ENCODE measurements around the gene BPIFB4. TPM values are rescaled to one million over a fixed set of nuclear protein-coding genes. Genes with fewer than 3 reads are reported as not detected.

The BPIFB4 gene
- total RNA-seq, 1 experiment from 2014 or later = not detected

GRCh38 chr20:33091693-33092092 is 12.2 kb downstream of the BPIFB4 start:
- POLR2A ChIA-PET (ENCODE audit: low non-redundant PET) = no interaction called here
- CTCF ChIA-PET = no interaction called here

DNA sequence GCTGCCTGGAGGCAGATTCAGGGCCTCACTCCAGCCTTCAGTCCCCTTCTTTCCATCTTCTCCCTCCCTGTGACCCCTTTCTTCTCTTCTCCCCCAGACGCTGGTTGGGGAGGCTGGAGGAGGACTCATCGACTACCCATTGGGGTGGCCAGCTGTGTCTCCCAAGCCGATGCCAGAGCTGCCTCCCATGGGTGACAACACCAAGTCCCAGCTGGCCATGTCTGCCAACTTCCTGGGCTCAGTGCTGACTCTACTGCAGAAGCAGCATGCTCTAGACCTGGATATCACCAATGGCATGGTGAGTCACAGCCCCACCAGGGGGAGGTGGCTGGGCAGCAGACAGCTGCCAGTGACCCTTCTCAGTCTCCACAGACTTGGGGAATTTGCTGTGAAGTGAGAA is 12.9 kb downstream of the BPIFB4 start:
- no peak overlapping the region for H3K4me3 ChIP-seq (ENCODE audit: low read depth, low read length, poor library complexity, severe bottlenecking)
- H3K27ac ChIP-seq (ENCODE audit: low read depth, low read length, poor library complexity, severe bottlenecking) = no peak overlapping the region
- DNase-seq (ENCODE audit: low spot score) = no peak
- no peaks in the 10 kb centered on the region for H3K9me3 ChIP-seq (ENCODE audit: low read depth, low read length, poor library complexity, severe bottlenecking)
- CTCF ChIA-PET = no interaction called here
- no peak for TF ChIP-seq CTCF (conservative IDR thresholded peaks at IDR 0.05; ENCODE audit: low read depth, low read length)
- no peak for TF ChIP-seq EZH2 (IDR thresholded peaks at IDR 0.05; ENCODE audit: borderline replicate concordance, low read depth, low read length, poor library complexity, severe bottlenecking)
- POLR2A ChIA-PET (ENCODE audit: low non-redundant PET) = no interaction called here
- H3K27me3 ChIP-seq (replicated peaks; ENCODE audit: insufficient read depth, low read depth, low read length, poor library complexity) = peaks cover 13% of the 10 kb centered on the region
- intact Hi-C loops (cut with micrococcal nuclease; ENCODE audit: unreplicated experiment) = loop anchor here (10.0 kb wide), 1 partner anchor 202 kb away; no protein-coding TSS in a partner anchor
- no TSS peak for BruUV-seq (replicated peaks)
- no peaks in the 10 kb centered on the region for H3K36me3 ChIP-seq (ENCODE audit: insufficient read depth, low read length, poor library complexity, severe bottlenecking)
- H3K4me1 ChIP-seq (ENCODE audit: insufficient read depth, low read length, poor library complexity, severe bottlenecking) = no peaks in the 10 kb centered on the region

More at GRCh38 chr20:33091693-33092092, 12.2 kb downstream of the BPIFB4 start:
- no peaks in the 10 kb centered on the region for H3K9me3 ChIP-seq (ENCODE audit: low read depth, low read length, poor library complexity, severe bottlenecking)
- no peak for DNase-seq (ENCODE audit: low spot score)
- intact Hi-C loops (cut with micrococcal nuclease; ENCODE audit: unreplicated experiment) = loop anchor here (10.0 kb wide), 1 partner anchor 203 kb away; no protein-coding TSS in a partner anchor
- TF ChIP-seq CTCF (conservative IDR thresholded peaks at IDR 0.05; ENCODE audit: low read depth, low read length) (no peak), EZH2 (IDR thresholded peaks at IDR 0.05; ENCODE audit: borderline replicate concordance, low read depth, low read length, poor library complexity, severe bottlenecking) (no peak)
- H3K4me1 ChIP-seq (ENCODE audit: insufficient read depth, low read length, poor library complexity, severe bottlenecking) = no peaks in the 10 kb centered on the region
- H3K27me3 ChIP-seq (replicated peaks; ENCODE audit: insufficient read depth, low read depth, low read length, poor library complexity) = peaks cover 13% of the 10 kb centered on the region
- no peak overlapping the region for H3K27ac ChIP-seq (ENCODE audit: low read depth, low read length, poor library complexity, severe bottlenecking)
- BruUV-seq (replicated peaks) = no TSS peak
- H3K36me3 ChIP-seq (ENCODE audit: insufficient read depth, low read length, poor library complexity, severe bottlenecking) = no peaks in the 10 kb centered on the region
- H3K4me3 ChIP-seq (ENCODE audit: low read depth, low read length, poor library complexity, severe bottlenecking) = no peak overlapping the region

DNA sequence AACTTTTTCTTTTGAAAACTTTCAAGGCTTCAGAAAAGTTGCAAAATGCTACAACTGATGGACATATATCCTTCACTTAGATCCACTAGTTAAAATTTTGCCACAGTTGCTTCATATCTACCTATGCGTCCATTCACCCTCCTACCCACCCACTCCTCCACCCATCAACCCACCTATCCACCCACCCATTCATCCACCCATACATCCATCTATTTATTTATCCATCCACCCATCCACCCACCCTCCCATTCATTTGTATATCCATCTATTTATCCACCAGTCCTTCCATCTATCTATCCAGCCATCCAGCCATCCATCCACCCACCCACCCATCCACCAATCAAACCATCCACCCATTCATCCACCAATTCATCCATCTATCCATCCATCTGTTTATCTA is 13.6 kb downstream of the BPIFB4 start:
- Histone ChIP-seq H3K36me3 (ENCODE audit: insufficient read depth, low read length, poor library complexity, severe bottlenecking) (no peaks in the 10 kb centered on the region), H3K9me3 (ENCODE audit: low read depth, low read length, poor library complexity, severe bottlenecking) (no peaks in the 10 kb centered on the region), H3K27ac (ENCODE audit: low read depth, low read length, poor library complexity, severe bottlenecking) (no peak overlapping the region), H3K4me3 (ENCODE audit: low read depth, low read length, poor library complexity, severe bottlenecking) (no peak overlapping the region), H3K4me1 (ENCODE audit: insufficient read depth, low read length, poor library complexity, severe bottlenecking) (no peaks in the 10 kb centered on the region), H3K27me3 (replicated peaks; ENCODE audit: insufficient read depth, low read depth, low read length, poor library complexity) (peaks cover 13% of the 10 kb centered on the region)
- TF ChIP-seq CTCF (conservative IDR thresholded peaks at IDR 0.05; ENCODE audit: low read depth, low read length) (no peak), EZH2 (IDR thresholded peaks at IDR 0.05; ENCODE audit: borderline replicate concordance, low read depth, low read length, poor library complexity, severe bottlenecking) (no peak)
- ChIA-PET CTCF (no interaction called here), POLR2A (ENCODE audit: low non-redundant PET) (no interaction called here)
- no peak for DNase-seq (ENCODE audit: low spot score)
- no TSS peak for BruUV-seq (replicated peaks)
- intact Hi-C loops (cut with micrococcal nuclease; ENCODE audit: unreplicated experiment) = loop anchor here (10.0 kb wide), 1 partner anchor 202 kb away; no protein-coding TSS in a partner anchor
